RWPE2 (cell line): ENCODE results near the gene PPP1R15A.
"Not testable (repeated sequence)": the region's sequence is repeated elsewhere in the genome, so short reads cannot be mapped to it uniquely, and the experiment has no call there.

Experiments used
- ATAC-seq: fragments of 200-7000 bp; cut with Tn5 transposase; 3 replicates; pipeline ENCODE4 v1.9.1; 2021; ENCODE audit warnings: low read depth
- DNase-seq: peaks from one replicate; pipeline ENCODE4 v3.0.0-alpha.2; 2020; ENCODE audit warnings: low spot score
- H3K27ac ChIP-seq: fragments of 450-650 bp; 2 replicates; pipeline ENCODE4 v1.5.1; 2017; ENCODE audit warnings: mild to moderate bottlenecking; ENCODE audit not compliant: poor library complexity, severe bottlenecking
- H3K27me3 ChIP-seq: fragments of 250-450 bp; sonication (Bioruptor Pico); 2 replicates; pipeline ENCODE4 v1.5.1; 2021; ENCODE audit warnings: mild to moderate bottlenecking, moderate library complexity; ENCODE audit not compliant: insufficient read depth, poor library complexity, severe bottlenecking
- H3K36me3 ChIP-seq: fragments of 250-450 bp; sonication (Bioruptor Pico); 2 replicates; pipeline ENCODE4 v1.5.1; 2020; ENCODE audit warnings: low read depth, mild to moderate bottlenecking, moderate library complexity
- H3K4me1 ChIP-seq: fragments of 250-450 bp; sonication (Bioruptor Pico); 2 replicates; pipeline ENCODE4 v1.5.1; 2021; ENCODE audit warnings: mild to moderate bottlenecking, moderate library complexity; ENCODE audit not compliant: insufficient read depth, poor library complexity, severe bottlenecking
- H3K4me3 ChIP-seq: fragments of 250-450 bp; sonication (Bioruptor Pico); 2 replicates; pipeline ENCODE4 v1.5.1; 2021; ENCODE audit warnings: mild to moderate bottlenecking, moderate library complexity; ENCODE audit not compliant: severe bottlenecking
- H3K9me3 ChIP-seq: fragments of 250-450 bp; sonication (Bioruptor Pico); 2 replicates; pipeline ENCODE4 v1.5.1; 2021; ENCODE audit warnings: mild to moderate bottlenecking, moderate library complexity; ENCODE audit not compliant: severe bottlenecking
- TF ChIP-seq, protein P1 (sequence below): fragments of 450-650 bp; IDR thresholded peaks from one replicate; pipeline ENCODE4 v1.5.1; 2017; ENCODE audit warnings: mild to moderate bottlenecking, moderate library complexity; ENCODE audit not compliant: poor library complexity, severe bottlenecking

PPP1R15A gene

DNA sequence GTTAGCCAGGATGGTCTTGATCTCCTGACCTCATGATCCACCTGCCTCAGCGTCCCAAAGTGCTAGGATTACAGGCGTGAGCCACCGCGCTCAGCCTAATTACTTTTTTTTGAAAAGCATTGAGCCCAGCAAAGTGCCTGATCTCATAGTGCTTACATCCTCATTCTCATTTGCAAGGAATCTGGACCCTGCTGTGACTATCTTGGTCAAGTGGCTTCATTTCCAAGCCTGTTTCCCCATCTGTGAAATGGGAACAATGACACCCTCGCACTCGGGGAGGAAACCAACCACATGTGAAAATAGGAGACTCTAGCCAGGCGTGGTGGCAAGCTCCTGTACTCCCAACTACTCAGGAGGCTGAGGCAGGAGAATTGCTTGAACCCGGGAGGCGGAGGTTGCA lies 2.2 kb upstream of the PPP1R15A start:
- Histone ChIP-seq H3K36me3 (peaks cover 26% of the 10 kb centered on the region), H3K9me3 (no peaks in the 10 kb centered on the region), H3K27ac (no peak overlapping the region), H3K27me3 (no peaks in the 10 kb centered on the region), H3K4me1 (peaks cover 3% of the 10 kb centered on the region), H3K4me3 (no peak overlapping the region)
- TF ChIP-seq, protein P1, sequence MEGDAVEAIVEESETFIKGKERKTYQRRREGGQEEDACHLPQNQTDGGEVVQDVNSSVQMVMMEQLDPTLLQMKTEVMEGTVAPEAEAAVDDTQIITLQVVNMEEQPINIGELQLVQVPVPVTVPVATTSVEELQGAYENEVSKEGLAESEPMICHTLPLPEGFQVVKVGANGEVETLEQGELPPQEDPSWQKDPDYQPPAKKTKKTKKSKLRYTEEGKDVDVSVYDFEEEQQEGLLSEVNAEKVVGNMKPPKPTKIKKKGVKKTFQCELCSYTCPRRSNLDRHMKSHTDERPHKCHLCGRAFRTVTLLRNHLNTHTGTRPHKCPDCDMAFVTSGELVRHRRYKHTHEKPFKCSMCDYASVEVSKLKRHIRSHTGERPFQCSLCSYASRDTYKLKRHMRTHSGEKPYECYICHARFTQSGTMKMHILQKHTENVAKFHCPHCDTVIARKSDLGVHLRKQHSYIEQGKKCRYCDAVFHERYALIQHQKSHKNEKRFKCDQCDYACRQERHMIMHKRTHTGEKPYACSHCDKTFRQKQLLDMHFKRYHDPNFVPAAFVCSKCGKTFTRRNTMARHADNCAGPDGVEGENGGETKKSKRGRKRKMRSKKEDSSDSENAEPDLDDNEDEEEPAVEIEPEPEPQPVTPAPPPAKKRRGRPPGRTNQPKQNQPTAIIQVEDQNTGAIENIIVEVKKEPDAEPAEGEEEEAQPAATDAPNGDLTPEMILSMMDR: no peak
- ATAC-seq (no peak), DNase-seq (no peak)

DNA sequence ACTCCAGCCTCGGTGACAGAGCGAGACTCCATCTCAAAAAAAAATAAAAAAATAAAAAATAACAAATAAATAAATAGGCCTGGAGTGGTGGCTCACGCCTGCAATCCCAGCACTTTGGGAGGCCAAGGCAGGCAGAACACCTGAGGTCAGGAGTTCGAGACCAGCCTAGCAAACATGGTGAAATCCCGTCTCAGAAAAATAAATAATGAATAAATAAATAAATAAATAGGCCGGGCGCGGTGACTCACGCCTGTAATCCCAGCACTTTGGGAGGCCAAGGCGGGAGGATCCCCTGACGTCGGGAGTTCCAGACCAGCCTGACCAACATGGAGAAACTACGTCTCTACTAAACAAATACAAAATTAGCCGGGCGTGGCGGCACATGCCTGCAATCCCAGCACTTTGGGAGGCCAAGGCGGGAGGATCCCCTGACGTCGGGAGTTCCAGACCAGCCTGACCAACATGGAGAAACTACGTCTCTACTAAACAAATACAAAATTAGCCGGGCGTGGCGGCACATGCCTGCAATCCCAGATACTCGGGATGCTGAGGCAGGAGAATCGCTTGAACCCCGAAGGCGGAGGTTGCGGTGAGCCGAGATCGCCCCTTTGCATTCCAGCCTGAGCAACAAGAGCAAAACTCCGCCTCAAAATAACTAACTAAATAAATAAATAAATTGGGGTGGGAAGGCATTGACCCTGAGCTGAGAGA lies 595 bp upstream of the PPP1R15A start:
- Histone ChIP-seq H3K4me1 (peaks cover 16% of the 10 kb centered on the region), H3K27ac (peak overlapping the region; percentile 91), H3K36me3 (peaks cover 40% of the 10 kb centered on the region), H3K4me3 (peak overlapping the region; percentile 86)
- H3K27me3 ChIP-seq, ATAC-seq, H3K9me3 ChIP-seq, DNase-seq: not testable (repeated sequence)

DNA sequence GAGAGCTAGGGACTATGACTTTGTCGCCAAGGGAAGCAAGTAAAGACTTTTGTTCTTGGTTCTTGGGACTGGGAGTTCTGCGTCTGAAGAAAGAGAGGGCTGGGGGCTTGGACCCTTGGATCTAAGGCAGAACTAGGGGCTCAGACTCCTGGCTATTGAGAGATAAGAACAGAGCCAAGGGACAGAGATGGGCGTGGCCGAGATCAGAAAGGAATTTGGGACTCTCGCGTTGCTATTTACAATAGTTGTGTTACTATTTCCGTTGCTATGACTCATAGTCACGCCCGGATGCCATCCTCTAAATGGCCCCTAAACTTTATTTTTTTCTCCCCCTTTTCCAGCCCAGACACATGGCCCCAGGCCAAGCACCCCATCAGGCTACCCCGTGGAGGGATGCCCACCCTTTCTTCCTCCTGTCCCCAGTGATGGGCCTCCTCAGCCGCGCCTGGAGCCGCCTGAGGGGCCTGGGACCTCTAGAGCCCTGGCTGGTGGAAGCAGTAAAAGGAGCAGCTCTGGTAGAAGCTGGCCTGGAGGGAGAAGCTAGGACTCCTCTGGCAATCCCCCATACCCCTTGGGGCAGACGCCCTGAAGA lies 759 bp downstream of the PPP1R15A start:
- H3K9me3 ChIP-seq: no peaks in the 10 kb centered on the region
- H3K4me3 ChIP-seq: peak overlapping the region; percentile 86
- TF ChIP-seq, protein P1: no peak
- H3K27ac ChIP-seq: peak overlapping the region; percentile 91
- no peaks in the 10 kb centered on the region for H3K27me3 ChIP-seq
- DNase-seq (peak; percentile 87), ATAC-seq (peak; percentile 44)
- H3K4me1 ChIP-seq: peaks cover 16% of the 10 kb centered on the region
- H3K36me3 ChIP-seq: peaks cover 53% of the 10 kb centered on the region

DNA sequence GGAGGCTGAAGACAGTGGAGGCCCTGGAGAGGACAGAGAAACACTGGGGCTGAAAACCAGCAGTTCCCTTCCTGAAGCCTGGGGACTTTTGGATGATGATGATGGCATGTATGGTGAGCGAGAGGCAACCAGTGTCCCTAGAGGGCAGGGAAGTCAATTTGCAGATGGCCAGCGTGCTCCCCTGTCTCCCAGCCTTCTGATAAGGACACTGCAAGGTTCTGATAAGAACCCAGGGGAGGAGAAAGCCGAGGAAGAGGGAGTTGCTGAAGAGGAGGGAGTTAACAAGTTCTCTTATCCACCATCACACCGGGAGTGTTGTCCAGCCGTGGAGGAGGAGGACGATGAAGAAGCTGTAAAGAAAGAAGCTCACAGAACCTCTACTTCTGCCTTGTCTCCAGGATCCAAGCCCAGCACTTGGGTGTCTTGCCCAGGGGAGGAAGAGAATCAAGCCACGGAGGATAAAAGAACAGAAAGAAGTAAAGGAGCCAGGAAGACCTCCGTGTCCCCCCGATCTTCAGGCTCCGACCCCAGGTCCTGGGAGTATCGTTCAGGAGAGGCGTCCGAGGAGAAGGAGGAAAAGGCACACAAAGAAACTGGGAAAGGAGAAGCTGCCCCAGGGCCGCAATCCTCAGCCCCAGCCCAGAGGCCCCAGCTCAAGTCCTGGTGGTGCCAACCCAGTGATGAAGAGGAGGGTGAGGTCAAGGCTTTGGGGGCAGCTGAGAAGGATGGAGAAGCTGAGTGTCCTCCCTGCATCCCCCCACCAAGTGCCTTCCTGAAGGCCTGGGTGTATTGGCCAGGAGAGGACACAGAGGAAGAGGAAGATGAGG lies 1.5 kb downstream of the PPP1R15A start:
- no peak for ATAC-seq
- TF ChIP-seq, protein P1: no peak
- Histone ChIP-seq H3K4me3 (peak overlapping the region; percentile 86), H3K4me1 (peaks cover 16% of the 10 kb centered on the region), H3K36me3 (peaks cover 53% of the 10 kb centered on the region), H3K27ac (peak overlapping the region; percentile 91), H3K27me3 (no peaks in the 10 kb centered on the region), H3K9me3 (no peaks in the 10 kb centered on the region)
- no peak for DNase-seq

DNA sequence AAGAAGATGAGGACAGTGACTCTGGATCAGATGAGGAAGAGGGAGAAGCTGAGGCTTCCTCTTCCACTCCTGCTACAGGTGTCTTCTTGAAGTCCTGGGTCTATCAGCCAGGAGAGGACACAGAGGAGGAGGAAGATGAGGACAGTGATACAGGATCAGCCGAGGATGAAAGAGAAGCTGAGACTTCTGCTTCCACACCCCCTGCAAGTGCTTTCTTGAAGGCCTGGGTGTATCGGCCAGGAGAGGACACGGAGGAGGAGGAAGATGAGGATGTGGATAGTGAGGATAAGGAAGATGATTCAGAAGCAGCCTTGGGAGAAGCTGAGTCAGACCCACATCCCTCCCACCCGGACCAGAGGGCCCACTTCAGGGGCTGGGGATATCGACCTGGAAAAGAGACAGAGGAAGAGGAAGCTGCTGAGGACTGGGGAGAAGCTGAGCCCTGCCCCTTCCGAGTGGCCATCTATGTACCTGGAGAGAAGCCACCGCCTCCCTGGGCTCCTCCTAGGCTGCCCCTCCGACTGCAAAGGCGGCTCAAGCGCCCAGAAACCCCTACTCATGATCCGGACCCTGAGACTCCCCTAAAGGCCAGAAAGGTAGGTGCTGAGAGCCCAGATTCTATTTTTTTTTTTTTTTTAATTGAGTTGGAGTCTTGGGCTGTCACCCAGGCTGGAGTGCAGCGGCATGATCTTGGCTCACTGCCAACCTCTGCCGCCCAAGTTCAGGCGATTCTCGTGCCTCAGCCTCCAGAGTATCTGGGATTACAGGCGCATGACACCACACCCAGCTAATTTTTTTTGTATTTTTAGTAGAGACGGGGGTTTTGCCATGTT lies 2.3 kb downstream of the PPP1R15A start:
- Histone ChIP-seq H3K9me3 (no peaks in the 10 kb centered on the region), H3K36me3 (peaks cover 53% of the 10 kb centered on the region), H3K4me1 (peaks cover 16% of the 10 kb centered on the region), H3K27ac (peak overlapping the region; percentile 91), H3K27me3 (no peaks in the 10 kb centered on the region), H3K4me3 (peak overlapping the region; percentile 86)
- ATAC-seq: peak; percentile 20
- no peak for DNase-seq
- TF ChIP-seq, protein P1: no peak

DNA sequence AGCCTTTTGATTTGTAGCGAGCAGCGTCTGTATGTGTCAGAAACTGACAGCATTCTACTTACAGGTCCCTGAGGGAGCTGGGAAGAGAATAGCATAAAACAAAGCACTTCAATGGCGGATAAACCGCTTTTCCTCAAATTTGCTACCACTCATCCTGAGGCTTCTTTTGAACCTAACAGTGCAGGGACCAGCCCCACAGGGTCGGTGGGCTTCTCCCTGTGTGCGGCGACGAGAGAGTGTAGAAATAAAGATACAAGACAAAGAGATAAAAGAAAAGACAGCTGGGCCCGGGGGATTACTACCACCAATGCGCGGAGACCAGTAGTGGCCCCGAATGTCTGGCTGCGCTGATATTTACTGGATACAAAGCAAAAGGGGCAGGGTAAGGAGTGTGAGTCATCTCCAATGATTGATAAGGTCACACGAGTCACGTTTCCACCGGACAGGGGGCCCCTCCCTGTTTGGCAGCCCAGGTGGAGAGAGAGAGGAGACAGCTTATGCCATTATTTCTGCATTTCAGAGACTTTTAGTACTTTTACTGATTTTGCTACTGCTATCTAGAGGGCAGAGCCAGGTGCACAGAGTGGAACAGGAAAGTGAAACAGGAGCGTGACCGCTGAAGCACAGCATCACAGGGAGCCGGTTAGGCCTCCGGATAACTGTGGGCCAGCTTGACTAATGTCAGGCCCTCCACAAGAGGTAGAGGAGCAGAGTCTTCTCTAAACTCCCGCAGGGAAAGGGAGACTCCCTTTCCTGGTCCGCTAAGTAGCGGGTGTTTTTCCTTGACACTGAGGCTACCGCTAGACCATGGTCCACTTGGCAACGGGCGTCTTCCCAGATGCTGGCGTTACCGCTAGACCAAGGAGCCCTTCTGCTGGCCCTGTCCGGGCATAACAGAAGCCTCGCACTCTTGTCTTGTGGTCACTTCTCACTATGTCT lies 4.1 kb downstream of the PPP1R15A start:
- Histone ChIP-seq H3K36me3 (peaks cover 53% of the 10 kb centered on the region), H3K4me1 (peaks cover 16% of the 10 kb centered on the region), H3K27ac (peak overlapping the region; percentile 91), H3K4me3 (peak overlapping the region; percentile 86)
- H3K27me3 ChIP-seq, H3K9me3 ChIP-seq, ATAC-seq, DNase-seq: not testable (repeated sequence)
